PFSK-1 (cell line): Measurements from ENCODE around the gene ZDHHC16.

Experiments
- FOXP2 ChIP-seq: optimal IDR thresholded peaks from 2 replicates; pipeline ENCODE3; 2011; ENCODE audit warnings: borderline replicate concordance, control low read depth, inconsistent platforms; ENCODE audit not compliant: insufficient read depth; ENCODE audit errors: extremely low read length, extremely low read depth
- POLR2AphosphoS5 ChIP-seq: IDR thresholded peaks from 2 replicates; pipeline ENCODE4 v1.6.1; 2012; ENCODE audit warnings: low read depth, mild to moderate bottlenecking, control low read depth, low read length, moderate library complexity
- SIN3A ChIP-seq: IDR thresholded peaks from 2 replicates; pipeline ENCODE4 v1.6.1; 2012; ENCODE audit warnings: mild to moderate bottlenecking, low read length, moderate library complexity, borderline replicate concordance; ENCODE audit not compliant: insufficient read depth
- TAF1 ChIP-seq: IDR thresholded peaks from 2 replicates; pipeline ENCODE4 v1.6.1; 2012; ENCODE audit warnings: low read length, control low read depth, borderline replicate concordance; ENCODE audit not compliant: insufficient read depth
- TF ChIP-seq, protein P1 (sequence below), 2 experiments: IDR thresholded peaks; 2 replicates each; pipeline versions ENCODE4 v1.6.1 to v1.8.0; 2011 to 2012; ENCODE audit warnings: low read depth in 2 of 2, low read length in 2 of 2, control low read depth in 1 of 2, inconsistent platforms in 1 of 2, mild to moderate bottlenecking in 1 of 2, moderate library complexity in 1 of 2; ENCODE audit not compliant: insufficient read depth in 1 of 2

ZDHHC16 gene

DNA sequence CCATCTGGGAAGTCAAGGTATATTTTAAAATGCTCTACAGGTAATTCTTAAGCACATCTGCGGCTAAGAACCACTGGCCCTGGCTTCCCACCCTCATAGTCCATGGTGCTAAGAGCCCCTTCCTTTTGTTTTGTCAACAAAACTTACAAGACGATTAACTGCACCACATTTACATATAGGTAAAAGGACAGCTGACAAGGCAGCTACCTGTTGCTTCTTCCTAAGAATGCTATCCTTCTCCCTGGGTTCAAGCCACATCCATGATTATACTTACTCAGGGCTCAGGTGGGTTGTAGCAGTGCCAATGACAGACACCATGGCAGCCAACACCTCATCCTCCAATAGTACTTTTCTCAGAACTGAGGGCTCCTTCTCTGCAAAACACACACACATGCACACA, 16.3 kb downstream of the ZDHHC16 start:
- TF ChIP-seq FOXP2 (no peak), TAF1 (no peak), SIN3A (no peak), POLR2AphosphoS5 (no peak)

DNA sequence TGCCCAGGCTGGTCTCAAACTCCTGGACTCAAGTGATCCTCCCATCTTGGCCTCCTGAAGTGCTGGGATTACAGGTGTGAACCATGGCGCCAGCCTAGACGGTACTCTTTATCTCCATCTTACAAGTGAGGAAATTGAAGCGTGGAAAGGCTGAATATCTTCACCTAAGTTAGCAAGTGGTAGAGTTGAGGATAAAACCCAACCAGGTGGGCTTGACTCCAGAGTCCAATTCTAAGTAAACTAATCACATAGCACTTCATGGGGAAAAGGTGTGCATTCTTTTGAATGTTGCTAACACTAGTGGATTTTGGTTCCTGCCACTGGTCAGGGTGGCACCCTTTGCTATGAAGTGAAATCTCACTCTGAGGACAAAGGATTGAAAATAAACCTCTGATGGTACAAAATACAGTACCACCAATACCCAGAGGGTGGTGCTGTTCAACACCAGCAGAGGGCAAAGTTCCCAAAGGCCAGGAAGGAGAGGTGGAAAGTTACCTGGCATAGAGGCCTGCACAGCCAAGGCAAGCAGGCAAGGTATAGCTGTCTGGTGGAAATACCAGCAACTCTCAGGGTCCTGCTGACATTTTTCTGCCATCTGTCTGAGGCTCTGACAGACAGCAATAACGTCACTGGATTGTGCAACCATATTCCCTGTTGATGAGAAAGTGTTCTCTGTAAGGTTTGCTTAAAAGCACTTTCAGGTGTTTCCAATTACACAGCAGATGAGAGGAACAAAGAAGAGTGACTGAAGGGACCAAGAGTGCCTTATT, 17.6 kb downstream of the ZDHHC16 start:
- TF ChIP-seq, protein P1, sequence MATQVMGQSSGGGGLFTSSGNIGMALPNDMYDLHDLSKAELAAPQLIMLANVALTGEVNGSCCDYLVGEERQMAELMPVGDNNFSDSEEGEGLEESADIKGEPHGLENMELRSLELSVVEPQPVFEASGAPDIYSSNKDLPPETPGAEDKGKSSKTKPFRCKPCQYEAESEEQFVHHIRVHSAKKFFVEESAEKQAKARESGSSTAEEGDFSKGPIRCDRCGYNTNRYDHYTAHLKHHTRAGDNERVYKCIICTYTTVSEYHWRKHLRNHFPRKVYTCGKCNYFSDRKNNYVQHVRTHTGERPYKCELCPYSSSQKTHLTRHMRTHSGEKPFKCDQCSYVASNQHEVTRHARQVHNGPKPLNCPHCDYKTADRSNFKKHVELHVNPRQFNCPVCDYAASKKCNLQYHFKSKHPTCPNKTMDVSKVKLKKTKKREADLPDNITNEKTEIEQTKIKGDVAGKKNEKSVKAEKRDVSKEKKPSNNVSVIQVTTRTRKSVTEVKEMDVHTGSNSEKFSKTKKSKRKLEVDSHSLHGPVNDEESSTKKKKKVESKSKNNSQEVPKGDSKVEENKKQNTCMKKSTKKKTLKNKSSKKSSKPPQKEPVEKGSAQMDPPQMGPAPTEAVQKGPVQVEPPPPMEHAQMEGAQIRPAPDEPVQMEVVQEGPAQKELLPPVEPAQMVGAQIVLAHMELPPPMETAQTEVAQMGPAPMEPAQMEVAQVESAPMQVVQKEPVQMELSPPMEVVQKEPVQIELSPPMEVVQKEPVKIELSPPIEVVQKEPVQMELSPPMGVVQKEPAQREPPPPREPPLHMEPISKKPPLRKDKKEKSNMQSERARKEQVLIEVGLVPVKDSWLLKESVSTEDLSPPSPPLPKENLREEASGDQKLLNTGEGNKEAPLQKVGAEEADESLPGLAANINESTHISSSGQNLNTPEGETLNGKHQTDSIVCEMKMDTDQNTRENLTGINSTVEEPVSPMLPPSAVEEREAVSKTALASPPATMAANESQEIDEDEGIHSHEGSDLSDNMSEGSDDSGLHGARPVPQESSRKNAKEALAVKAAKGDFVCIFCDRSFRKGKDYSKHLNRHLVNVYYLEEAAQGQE (IDR thresholded peaks at IDR 0.05; ENCODE audit: insufficient read depth in 1 of 2, low read depth in 2 of 2, low read length in 2 of 2), result no peak
- TF ChIP-seq FOXP2, result no peak
- TF ChIP-seq SIN3A, result no peak
- TF ChIP-seq POLR2AphosphoS5, result no peak
- no peak for TF ChIP-seq TAF1

DNA sequence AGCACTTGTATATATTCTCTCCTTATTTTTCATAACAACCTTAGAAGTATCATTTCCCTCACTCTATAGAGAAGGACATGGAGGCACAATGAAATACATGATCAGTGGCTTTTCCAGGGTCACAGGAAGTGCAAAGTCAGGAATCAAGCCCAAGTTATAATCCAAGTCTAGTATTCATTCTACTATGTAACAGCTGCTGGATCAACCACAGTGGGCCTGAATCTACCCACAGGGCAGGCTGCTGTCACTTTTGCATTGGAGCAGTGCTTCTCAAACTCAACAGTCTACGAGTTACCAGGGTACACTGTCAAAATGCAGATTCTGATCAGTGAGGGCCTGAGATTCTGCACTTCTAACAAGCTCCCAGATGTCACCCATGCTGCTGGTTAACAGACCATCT, 18.3 kb downstream of the ZDHHC16 start:
- TF ChIP-seq TAF1 (no peak), SIN3A (no peak), POLR2AphosphoS5 (no peak), FOXP2 (no peak)
- TF ChIP-seq, protein P1 (IDR thresholded peaks at IDR 0.05; ENCODE audit: insufficient read depth in 1 of 2, low read depth in 2 of 2, low read length in 2 of 2), result no peak

DNA sequence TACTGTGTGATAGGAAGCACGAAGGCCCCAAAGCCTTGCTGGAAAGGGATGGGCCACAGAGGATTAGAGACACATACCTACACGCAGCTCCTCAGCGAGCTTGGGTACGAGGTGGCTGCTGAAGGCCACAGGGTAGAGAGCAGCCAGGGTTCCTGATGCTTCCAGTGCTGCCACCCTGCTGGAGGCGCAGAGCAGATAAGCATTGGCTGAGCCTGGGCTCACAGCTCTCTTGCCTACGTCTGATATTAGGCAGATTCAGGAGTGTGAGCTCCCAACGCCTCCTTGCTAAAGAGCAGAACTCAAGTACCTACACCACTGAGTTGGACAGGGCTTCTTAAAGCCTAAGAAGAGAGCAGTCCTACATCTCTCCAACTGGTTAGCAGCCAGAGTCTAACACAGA, 20.0 kb downstream of the ZDHHC16 start:
- TF ChIP-seq POLR2AphosphoS5, result no peak
- TF ChIP-seq FOXP2, result no peak
- TF ChIP-seq TAF1, result no peak
- no peak for TF ChIP-seq SIN3A
- TF ChIP-seq, protein P1 (IDR thresholded peaks at IDR 0.05; ENCODE audit: insufficient read depth in 1 of 2, low read depth in 2 of 2, low read length in 2 of 2), result no peak

DNA sequence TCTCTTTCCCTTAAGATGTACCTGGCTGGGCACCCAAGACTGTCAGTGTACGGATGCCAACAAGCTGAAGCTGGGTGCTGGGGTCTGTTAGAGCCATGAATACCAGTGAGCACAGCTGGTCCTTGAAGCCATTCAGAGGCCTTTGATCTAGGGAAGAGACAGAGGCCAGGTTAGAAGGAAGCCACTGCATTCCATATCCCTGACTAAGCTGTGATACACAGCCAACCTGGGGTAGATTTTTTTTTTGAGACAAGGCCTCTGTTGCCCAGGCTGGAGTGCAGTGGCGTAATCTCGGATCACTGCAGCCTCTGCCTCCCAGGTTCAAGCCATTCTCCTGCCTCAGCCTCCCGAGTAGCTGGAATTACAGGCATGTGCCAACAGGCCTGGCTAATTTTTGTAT, 20.8 kb downstream of the ZDHHC16 start:
- TF ChIP-seq POLR2AphosphoS5 (no peak), TAF1 (no peak), FOXP2 (no peak), SIN3A (no peak)
- TF ChIP-seq, protein P1 (IDR thresholded peaks at IDR 0.05; ENCODE audit: insufficient read depth in 1 of 2, low read depth in 2 of 2, low read length in 2 of 2), result no peak
